Activated CD4-positive, alpha-beta T cell treated with anti-CD3 and anti-CD28 coated beads for 1 hour (primary cell): ENCODE data around the gene GPC6.

Source experiments
- DNase-seq: peaks from one replicate; pipeline ENCODE4 v3.0.0-alpha.2; 2020

GPC6 gene

DNA sequence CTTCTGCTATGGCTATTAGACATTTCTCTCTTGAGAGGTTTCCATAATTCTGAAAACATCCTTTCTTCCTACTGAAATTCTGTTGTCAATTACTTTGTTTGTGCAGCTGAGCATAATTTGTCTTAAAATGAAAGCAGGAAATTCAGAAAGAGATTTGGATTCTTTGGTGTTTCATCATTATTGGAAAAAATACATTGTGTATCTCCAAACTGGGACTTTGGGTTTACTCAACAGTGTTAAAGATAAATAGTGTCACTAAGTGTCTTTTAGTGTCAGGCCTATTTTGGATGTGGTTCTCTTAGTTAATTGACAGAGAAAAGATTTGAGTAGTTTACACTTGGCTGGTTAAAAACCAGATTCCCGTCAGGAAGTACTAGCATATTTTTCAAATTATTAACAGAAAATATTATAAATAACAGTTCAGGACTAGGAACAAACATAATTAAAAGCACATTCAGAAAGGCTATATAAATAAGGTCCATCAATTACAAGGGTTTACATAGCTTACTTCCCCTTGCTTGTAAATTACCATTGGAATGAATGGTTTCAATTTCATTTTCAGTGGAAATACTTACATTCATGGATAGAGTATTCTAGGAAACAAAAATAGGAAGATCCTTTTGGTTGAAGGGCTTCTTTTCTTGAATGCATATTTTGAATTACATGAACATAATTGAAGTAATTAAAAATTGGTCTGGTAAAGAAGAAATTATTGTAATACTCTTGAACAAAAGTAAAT lies 483.1 kb downstream of the GPC6 start:
- DNase-seq: no peak

DNA sequence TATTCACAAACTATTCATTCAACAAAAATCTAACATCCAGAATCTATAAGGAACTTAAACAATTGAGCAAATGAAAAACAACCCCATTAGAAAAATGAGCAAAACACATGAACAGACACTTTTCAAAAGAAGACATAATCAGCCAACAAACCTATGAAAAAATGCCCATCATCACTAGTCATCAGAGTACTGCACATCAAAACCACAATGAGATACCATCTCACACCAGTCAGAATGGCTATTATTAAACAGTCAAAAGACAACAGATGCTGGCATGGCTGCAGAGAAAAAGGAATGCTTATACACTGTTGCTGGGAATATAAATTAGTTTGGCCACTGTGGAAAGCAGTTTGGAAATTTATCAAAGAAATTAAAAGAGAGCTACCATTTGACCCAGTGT lies 487.6 kb downstream of the GPC6 start:
- DNase-seq: no peak

DNA sequence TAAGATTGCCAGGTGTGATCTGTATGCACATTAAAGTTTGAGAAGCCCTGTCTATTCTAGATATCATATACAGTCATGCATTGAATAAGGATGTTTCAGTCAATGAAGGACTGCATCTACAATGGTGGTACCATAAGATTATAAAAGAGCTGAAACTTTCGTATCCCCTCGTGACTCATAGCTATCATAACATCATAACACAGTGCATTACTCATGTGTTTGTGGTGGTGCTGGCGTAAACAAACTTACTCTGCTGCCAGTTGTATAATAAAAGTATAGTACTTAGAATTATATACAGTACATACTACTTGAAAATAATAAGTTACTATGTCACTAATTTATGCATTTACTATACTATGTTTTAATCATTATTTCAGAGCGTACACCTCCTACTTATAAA lies 489.3 kb downstream of the GPC6 start:
- no peak for DNase-seq

DNA sequence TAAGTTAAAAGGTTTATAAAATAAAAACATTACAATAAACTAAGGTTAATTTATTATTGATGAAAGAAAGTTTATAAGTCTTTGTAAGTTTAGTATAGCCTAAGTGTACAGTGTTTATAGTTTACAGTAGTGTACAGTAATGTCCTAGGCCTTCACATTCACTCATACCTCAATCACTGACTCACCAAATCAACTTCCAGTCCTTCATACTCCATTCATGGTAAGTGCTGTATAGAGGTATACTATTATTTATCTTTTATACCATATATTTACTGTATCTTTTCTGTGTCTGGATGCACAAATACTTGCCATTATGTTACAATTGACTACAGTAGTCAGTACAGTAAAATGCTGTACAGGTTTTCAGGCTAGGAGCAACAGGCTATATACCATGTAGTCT lies 490.0 kb downstream of the GPC6 start:
- no peak for DNase-seq

DNA sequence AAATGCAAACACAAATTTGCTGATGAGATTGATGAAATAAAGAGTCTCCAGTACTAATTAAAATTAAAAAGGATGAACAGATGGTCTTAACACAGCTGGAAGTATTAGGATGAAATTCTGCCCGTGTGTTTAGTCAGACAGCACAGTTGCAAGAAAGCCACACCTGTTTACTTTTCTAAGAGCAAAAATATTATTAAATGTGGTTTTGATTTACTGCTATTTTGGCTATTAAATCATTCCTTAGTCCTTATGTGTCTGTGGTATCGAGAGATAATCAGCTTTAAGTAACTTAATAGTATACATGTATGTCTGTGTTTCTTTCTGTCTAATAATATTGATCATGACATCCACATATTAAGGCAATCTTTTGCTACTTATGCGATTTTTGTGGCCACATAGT lies 494.9 kb downstream of the GPC6 start:
- DNase-seq: no peak

DNA sequence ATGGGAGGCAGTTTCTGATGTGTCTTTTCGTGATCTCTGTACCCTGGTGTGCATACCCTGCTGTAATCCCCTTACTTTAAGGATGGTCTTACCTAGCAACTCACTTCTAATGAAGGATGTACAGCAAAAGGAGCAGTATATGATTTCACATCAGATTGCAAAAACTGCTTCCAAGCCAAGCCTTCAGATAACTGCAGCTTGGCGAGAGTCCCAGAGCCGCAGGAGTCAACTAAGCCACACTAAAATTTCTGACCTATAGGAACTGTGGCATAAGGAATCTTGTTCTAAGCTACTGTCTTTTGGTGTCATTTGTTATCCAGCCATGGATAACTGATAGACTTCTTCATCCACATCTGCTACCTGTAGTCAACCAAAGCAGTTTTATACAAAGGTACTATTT lies 496.7 kb downstream of the GPC6 start:
- no peak for DNase-seq

DNA sequence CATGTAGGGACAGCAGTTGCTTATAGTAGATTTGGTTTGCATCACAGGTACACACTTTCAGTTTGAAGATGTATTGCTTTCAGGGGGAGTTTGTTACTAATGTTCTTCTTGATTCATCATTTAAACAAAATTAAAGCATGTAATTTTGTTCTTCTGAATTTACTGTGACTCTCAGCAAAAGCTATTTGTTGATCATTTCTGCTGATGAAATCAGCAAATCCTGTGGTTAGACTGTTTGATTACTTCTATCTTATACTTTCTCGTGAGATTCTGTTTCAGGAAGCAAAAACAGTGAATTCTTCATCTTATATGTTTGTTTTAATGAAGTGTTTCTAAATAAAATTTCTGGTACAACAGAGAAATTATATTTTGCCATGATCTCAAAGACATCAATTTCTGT lies 497.6 kb downstream of the GPC6 start:
- no peak for DNase-seq

DNA sequence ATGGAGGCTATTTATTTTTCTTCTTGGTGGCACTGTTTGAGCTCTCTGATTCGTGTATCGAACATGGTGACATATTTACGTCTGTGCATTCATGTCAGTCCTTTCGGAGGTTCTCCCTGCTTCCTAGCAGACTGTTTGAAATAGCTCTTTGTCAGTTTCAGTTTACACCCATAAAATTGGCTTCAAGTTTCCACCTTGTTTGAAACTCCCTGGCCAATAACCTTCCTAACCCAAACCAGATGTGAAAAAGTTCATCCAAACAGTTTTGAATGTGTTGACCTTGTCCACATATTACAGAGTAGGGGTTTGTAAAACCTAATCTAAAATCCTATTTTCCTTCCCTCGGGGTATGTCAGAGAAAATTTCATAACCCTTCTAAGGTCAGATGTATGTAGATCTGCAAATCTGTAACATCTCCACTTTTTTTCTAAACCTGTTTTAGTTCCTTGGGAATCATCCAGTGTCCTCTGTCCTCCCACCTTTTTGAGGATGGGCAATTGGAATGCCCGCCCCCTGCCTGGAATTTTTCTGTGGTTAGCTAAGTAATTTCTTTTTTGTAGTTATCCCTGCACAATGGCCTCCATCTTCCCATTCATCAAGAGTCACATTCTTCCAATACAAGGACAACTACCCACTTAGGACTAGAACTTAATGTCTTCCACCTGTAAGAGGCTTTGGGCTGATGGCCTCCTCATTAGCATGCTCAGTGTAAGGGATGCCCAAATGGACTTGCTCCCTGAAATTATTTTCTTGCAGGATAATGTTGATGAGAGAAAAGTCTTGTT lies 499.8 kb downstream of the GPC6 start:
- no peak for DNase-seq

DNA sequence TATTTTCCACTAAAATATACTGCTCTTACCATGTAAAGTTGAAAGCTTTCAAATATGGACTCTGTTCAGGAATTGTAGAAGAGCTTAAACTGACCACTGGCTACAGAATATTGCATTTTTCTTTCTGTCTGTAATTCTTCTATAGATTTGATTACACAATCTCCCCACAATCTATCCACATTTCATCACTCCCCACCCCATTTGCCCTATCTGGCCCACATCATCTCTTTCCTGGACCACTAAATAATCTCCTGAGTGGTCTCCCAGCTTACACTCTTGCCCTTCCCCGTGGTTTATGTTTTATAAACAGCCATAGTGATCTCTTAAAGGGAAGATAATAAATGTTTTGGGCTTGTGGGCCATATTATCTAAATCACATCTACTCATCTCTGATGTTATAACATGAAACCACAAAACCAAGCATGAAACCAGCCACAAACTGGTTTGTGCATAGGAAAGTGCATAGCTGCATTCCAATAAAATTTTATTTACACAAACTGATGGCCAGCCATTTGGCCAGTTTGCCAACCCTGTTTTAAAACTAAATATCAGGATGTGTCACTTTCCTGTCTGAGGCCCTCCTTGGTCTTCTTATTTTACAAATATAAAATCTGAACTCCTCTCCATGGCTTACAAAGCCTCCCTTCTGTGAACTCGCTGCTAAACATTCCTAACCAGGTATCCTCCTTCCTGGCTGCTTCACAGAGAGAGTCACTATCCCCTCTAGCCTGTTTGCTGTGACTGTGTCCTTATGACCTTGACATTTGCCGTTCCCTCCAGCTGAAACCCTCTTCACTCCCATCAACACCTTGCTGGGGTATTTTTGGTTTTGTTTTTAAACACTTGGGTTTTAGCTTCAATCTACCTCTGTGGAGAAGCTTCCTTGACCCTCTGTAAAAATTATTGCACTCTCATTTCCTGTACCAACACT lies 500.9 kb downstream of the GPC6 start:
- no peak for DNase-seq

DNA sequence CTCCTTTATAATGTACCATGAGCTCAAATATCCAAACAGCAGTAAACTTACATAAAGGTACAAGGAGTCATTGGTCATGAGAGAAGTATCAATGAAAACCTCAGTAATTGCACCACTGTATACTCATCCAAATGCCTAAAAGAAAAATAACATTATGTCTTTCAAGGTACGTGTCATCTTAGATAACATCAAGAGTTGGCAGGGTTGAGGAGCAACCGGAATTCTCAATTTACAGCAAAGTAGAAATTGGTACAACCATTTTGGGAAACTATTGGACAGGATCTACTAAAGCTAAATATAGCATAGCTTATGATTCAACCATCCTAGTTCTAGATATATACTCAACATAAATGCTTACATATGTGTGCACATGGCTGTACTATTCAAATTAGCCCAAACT lies 502.8 kb downstream of the GPC6 start:
- DNase-seq: no peak

DNA sequence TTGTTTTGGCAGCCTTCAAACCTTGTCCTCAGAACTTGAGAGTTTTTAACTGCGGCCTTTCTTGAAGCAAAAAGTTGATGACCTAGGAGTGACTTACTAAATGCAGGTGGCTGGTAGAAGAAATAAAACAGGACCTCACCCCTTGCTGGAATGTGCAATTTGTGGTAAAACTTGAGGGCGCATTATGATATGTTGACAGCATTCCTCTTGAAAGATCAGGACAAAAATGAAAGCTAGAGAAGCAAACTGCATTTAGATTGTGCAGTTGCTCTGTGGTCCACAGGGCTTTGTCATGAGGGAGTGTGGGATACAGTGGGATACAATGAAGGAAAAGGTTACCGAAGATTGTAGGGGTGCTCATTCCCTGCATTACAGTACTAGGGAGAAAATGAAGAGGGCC lies 504.2 kb downstream of the GPC6 start:
- no peak for DNase-seq

DNA sequence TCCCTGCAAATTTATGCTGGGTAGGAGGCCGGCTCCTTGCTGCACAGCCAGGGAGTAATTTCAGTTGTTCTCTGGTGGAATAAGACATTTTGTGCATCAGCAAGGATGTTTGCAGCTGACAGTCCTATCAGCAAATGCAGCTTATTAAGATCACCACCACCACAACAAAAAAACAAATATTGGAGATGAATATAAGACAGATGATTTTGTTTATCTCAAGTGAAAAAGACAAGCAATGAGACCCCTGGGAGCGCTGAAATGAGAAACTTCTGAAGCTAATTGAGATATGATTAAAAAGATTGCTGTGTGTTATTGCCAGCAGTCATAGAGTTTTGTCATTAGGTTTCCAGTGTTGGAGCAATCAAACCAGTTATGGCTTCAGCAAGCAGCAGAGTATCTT lies 505.6 kb downstream of the GPC6 start:
- DNase-seq: no peak

DNA sequence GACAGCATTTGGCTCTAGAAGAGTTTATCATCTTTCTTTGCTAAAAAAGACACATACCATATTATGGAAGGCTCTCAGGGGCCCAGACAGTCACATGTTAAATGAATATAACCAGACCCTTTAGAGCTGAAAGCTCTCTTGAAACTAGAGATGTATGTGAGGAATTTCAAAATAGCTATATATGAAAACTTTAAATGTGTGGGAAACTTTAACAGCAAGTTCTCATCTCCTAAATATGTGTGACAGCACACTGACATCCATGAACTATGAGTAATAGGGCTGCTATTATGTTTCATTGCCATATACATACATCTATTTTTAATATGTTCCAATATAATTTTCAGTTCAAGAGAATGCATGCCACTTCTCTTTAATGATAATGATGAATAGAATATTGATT lies 509.5 kb downstream of the GPC6 start:
- DNase-seq: no peak

DNA sequence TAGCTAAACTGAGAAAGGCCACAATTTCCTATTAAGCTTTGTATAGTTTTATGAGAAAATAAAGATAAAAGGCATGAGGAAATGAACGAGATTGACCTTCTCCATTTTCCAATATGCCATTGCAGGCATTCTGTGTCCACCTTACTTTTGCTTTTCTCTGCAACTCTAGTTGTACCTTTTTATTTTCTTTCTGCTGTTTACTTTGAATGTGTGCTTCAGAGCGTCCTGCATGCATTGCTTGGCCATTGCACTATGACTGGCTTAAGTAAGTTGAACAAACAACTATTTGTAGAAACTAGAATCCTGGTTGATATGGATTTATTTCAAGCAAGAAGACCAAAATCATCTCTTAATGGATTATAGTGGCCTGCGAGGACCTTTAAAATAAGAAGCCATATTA lies 510.3 kb downstream of the GPC6 start:
- DNase-seq: no peak

DNA sequence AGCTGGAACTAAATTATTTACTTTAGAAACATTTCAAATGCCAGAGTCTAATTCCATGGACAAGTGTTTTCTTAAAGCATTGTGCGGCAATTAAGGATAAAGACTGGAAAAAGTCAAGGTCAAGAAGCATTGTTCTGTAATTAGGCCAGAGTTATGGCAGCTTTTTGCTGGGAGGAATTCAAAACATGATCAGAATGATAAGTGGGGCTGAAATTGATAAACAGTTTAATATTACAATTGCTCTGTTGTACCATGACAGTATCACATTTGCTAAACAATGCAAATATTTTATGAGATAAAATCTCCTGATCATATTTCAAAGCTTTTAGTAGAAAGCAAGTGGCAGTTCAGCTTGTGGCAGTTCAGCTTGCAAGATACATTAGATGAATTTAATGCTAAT lies 513.7 kb downstream of the GPC6 start:
- DNase-seq: no peak

DNA sequence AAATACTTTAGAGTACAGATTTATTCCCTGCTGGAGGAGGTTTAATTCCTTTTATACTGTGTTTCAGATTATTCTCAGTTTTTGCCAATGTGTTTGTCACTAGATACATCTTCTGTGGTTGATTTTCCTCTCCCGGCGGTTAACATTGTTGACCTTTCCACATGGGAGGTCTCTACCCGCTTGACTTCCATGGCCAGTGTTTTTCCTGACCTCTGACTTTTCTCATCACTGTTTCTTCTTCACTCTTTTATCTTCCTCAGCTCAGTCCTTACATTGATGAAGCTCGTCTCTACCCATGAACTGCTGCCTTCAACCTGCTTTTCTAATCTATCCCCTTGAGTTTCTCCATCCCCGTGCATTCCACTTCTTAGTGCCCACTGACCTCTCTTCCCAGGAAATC lies 517.4 kb downstream of the GPC6 start:
- DNase-seq: no peak

DNA sequence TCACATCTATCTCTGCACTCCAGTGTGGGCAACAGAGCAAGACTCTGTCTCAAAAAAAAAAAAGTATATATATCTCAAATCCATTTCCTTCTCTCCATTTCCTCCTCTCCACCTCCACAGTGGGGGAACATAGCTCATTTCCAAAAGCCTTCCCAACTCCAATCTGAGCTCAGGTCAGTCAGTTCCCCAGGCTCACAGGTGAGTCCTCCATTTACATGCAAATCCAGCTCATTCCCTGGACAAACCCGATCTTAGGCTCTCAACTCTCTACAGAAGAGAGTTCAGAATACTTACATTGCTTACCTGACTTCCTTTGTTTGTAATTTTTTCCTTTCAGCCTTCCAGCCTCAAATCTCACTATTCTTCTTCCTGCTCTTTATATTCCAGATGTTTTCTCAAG lies 518.3 kb downstream of the GPC6 start:
- DNase-seq: no peak

DNA sequence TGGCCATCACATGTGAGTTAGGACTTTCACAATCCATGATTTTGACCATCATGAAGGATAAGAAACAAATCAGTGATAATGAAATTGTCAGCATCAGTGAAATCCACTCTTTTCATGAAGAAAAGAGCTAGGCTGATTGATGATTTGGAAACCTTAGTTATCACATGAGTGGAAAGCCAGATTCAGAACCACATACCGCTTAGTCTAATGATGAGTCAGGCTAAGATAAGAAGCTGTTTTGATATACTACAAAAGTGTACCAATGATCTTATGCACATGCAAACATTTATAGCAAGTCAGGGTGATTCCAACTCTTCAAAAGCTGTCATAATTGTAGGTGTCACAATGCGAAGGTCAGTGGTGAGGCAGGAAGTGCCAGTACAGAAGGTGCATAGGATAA lies 519.3 kb downstream of the GPC6 start:
- DNase-seq: no peak

DNA sequence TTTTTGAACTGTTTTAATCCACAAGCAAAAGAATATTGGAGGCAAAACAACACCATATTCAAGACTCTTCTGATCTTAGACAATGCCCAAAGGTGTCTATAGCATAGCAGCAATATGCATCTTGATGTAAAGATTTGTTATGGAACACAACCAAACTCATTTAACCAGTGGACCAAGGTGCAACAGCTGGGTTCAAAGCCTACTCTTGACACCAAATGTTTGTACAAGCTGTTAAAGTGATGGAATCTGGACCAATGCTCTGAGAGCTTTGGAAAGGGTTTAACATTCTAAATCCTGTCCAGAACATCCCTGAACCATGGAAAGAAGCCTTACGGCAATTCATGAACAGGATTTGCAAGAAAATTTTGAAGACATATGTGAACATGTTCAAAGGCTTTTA lies 520.0 kb downstream of the GPC6 start:
- DNase-seq: no peak

DNA sequence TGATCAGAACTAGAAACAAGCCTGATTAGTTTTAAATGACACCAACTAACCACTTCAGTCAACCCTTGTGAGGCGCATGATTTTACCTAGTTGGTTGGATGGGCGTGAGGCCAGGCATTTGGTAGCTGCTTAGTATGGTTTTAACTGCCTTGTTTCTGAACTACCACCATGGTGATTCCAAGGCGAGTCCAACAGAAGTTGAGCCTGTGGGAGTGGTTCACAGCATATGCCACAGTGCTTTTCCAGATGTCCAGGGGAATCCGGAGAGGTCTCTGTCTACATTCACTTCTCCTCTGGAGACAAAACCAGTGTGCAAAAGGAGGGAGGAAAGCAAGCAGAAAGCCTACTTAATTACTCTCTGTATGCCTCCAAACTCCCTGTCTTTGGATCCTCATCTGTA lies 524.1 kb downstream of the GPC6 start:
- DNase-seq: no peak

DNA sequence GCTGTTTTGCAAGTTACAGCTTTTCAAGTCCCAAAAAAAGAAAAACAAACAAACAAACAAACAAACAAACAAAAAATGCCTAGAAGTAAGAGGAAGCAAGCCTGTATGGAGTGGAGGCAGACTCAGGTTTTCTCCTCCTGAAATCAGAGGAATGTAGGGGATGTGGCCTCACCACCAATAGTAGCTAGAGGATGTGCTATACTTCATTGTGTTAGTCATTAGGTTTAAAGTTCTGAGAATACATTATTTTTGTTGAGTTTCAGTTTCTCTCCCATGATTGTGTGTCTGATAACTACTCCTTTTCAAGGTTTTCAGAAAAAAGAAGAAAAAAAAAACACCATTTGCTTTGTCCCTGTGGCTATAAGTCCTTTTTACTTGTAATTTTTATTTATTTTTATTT lies 524.5 kb downstream of the GPC6 start:
- DNase-seq: no peak

DNA sequence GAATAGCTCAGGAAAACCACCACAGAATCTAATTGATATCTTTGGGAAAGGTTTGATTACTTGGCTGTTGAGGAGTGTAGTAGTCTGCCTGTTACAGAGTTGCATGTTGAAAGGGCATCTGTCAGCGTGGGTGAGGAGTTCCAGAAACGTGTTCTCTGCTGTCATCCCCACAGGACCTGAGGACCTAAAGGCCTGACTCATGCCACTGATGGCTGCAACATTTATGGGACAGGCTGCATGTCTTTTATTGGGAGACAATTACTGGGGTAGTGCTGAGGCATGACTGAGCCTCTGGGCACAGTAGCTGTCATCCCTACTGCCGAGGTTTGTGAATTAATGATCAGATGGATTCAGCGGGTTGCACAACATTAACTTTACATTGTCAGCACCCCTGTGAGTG lies 525.9 kb downstream of the GPC6 start:
- DNase-seq: no peak

DNA sequence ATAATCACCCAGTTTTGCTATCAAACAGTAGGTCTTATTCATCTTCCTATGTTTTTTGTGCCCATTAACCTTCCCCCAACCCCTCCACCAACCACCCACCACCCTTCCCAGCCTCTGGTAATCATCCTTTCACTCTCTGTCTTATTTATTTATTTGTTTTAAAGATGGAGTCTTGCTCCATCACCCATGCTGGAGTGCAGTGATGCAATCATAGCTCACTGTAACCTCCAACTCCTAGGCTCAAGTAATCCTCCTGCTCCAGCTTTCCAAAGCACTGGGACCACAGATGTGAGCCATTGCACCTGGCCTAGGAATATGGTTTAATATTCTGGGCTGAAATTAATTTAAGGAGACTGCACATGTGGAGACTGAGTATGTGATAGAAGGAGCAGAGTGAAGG lies 527.0 kb downstream of the GPC6 start:
- no peak for DNase-seq

DNA sequence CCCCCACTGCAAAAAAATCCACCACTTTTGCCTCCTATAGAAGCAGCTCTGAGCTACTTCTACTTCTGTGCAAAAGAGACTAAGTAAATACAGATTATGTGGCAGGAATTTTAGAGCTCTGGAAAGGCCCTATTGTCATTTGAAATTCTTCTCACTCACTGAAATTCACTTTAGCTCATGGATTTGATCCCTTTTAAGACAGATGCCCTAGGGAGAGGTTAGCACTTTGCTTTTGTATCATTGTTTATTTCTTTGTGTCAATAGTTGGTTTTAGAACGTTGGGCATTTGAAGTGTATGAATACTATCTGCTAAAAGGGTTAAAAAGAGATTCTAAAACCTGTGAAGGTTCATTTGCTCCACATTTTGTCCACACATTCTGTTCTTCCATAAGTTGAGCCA lies 528.7 kb downstream of the GPC6 start:
- DNase-seq: no peak
